Naive thymus-derived CD8-positive, alpha-beta T cell (primary cell): Measurements from ENCODE around the gene EPB41L2. TPM values are rescaled to one million over a fixed set of nuclear protein-coding genes. Genes with fewer than 3 reads are reported as not detected.

Source experiments
- ATAC-seq, 2 donors: fragments of 150-1000 bp; cut with Tn5 transposase in 1 of 2; sonication (Bioruptor Pico), chemical (Tn5 transposase) in 1 of 2; 1 replicate in 1 of 2; 2 replicates in 1 of 2; pipeline ENCODE4 v1.10.0; 2021; ENCODE audit warnings: mild to moderate bottlenecking in 2 of 2, moderate library complexity in 2 of 2
- POLR2A ChIA-PET: fragments of 350-600 bp; sonication (Branson Sonifier 250); formaldehyde crosslinking; loops from one replicate; lab custom pipeline; 2021; ENCODE audit warnings: antibody characterized with exemption; lab: Charles Lee
- DNase-seq, 10 donors: peaks; one replicate each; pipeline versions ENCODE4 v3.0.0 to v3.0.0-alpha.2; 2020 to 2022
- H3K27ac Mint-ChIP-seq, 10 donors: one replicate each; pipeline ENCODE4 v1.8.0; 2020 to 2022; ENCODE audit warnings: mild to moderate bottlenecking in 10 of 10, mixed read lengths in 10 of 10, moderate library complexity in 4 of 10, inconsistent platforms in 1 of 10
- H3K27me3 Mint-ChIP-seq, 5 donors: one replicate each; pipeline ENCODE4 v1.8.0; 2021 to 2022; ENCODE audit warnings: mixed read lengths in 5 of 5
- H3K36me3 Mint-ChIP-seq, 3 donors: one replicate each; pipeline ENCODE4 v1.8.0; 2020 to 2022; ENCODE audit warnings: mixed read lengths in 3 of 3, mild to moderate bottlenecking in 2 of 3, inconsistent platforms in 1 of 3
- H3K4me1 Mint-ChIP-seq, 4 donors: one replicate each; pipeline ENCODE4 v1.8.0; 2021 to 2022; ENCODE audit warnings: mixed read lengths in 4 of 4
- H3K4me3 Mint-ChIP-seq, 10 donors: one replicate each; pipeline ENCODE4 v1.8.0; 2020 to 2022; ENCODE audit warnings: mild to moderate bottlenecking in 10 of 10, mixed read lengths in 10 of 10, moderate library complexity in 6 of 10, inconsistent platforms in 1 of 10
- H3K9me3 Mint-ChIP-seq, 9 donors: one replicate each; pipeline ENCODE4 v1.8.0; 2020 to 2022; ENCODE audit warnings: mixed read lengths in 9 of 9, mild to moderate bottlenecking in 3 of 9, inconsistent platforms in 1 of 9, moderate library complexity in 1 of 9
- polyA plus RNA-seq, 3 donors: library from polyadenylated mRNA; unstranded; fragments of 300-500 nt; fragmentation: Illumina TruSeq; gene quantifications; one replicate each; pipeline ENCODE4 v1.2.3, GENCODE V29; 2021
- total RNA-seq, 8 experiments: library from RNA in 2 of 8; stranded (reverse) in 2 of 8; gene quantifications; one replicate each; pipeline ENCODE4 v1.2.3 and lab custom pipeline; 2021 to 2026

Gene EPB41L2
- total and polyA plus RNA-seq, 5 experiments from 2014 or later: 1.8 to 31.1 (median 3.3) TPM

DNA sequence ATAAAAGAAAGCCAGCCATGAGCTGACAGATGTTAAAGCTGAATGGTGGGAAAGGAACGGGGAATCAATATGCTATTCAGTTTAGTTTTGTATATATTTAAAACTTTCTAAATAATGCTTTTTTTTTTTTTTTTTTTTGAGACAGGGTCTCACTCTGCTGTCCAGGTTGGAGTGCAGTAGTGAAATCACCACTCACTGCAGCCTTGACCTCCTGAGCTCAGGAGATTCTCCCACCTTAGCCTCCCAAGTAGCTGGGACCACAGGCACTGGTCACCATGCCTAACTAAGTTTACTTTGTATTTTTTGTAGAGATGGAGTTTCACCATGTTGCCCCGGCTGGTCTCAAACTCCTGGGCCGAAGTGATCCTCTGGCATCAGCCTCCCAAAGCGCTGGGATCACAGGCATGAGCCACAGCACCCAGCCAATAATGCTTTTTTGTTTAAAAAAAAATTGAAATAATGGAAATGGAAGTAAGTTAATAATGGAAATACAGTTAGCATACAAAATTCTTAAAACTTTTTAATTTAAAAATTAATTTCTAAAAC, 19.1 kb downstream of the EPB41L2 start:
- Mint-ChIP-seq H3K4me1 (peaks cover 0 to 1% (median 0%) of the 10 kb centered on the region in 4 donors), H3K27me3 (no peaks in the 10 kb centered on the region), H3K4me3 (no peak overlapping the region), H3K36me3 (peaks cover 0 to 4% (median 0%) of the 10 kb centered on the region in 3 donors), H3K9me3 (peaks cover 0 to 6% (median 0%) of the 10 kb centered on the region in 9 donors), H3K27ac (no peak overlapping the region)
- ATAC-seq: no peak
- no peak for DNase-seq
- POLR2A ChIA-PET: no interaction called here

DNA sequence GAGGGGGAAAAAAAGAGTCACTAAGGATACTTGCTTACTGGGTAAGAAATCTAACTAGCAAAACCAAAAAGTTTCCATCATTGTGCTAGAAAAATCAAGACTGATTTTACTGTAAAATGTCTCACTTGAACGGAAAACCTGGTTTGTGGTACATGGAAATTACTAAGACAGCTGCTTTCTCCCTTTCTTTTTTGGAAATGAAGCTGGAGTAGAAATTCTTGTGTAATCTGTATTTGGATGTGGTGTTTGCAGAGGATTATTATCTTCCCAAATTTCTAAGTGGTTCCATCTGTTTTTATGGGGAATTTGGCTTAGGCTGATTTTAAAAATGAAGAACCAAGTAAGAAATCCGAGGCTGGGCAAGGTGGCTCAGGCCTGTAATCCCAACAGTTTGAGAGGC, 20.4 kb downstream of the EPB41L2 start:
- peaks cover 0 to 1% (median 0%) of the 10 kb centered on the region in 9 donors for H3K9me3 Mint-ChIP-seq

DNA sequence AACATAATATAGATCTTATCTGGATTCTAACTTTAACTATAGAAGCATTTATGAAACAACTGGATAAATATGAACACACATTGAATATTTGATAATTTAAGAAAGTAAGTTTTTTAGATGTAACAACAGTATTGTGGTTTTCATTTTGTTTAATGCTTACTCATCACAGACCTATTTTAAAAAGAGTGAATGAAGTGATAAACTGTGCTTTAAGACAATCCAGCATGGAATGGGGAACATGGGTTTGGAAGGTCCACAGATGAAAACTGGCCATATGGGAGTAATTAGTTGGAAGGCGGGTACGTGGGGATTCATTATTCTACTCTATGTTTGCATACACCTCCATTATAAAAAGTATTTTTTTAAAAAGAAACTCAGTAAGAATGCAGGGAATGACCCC, 21.2 kb downstream of the EPB41L2 start:
- H3K4me3 Mint-ChIP-seq: no peak overlapping the region
- ATAC-seq (no peak), DNase-seq (no peak)
- no peaks in the 10 kb centered on the region for H3K4me1 Mint-ChIP-seq
- H3K36me3 Mint-ChIP-seq: no peaks in the 10 kb centered on the region
- POLR2A ChIA-PET: no interaction called here
- no peak overlapping the region for H3K27ac Mint-ChIP-seq
- H3K27me3 Mint-ChIP-seq: no peaks in the 10 kb centered on the region
- no peaks in the 10 kb centered on the region for H3K9me3 Mint-ChIP-seq

More for the DNA sequence above, 20.4 kb downstream of the EPB41L2 start:
- DNase-seq (no peak), ATAC-seq (no peak)
- Mint-ChIP-seq H3K4me3 (no peak overlapping the region), H3K36me3 (no peaks in the 10 kb centered on the region), H3K27ac (no peak overlapping the region), H3K27me3 (no peaks in the 10 kb centered on the region), H3K4me1 (no peaks in the 10 kb centered on the region)
- POLR2A ChIA-PET: no interaction called here

DNA sequence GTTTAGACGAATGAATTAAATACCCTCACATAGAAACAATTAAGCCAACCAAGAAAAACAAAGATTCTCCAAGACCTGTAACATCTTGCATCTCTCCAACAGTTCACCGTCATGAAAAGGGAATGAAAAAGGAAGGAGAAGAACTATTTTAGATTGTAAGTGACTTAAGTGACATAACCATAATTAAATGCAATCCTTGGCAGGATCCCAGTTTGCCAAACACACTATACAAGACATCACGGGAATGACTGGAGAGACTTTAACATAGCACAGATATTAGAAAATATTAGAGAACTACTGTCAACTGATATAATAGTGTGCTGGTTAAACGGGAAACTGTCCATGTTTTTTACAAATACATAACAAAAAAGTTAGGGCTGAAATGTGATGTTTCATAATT, 22.2 kb downstream of the EPB41L2 start:
- no peak for ATAC-seq
- POLR2A ChIA-PET: no interaction called here

DNA sequence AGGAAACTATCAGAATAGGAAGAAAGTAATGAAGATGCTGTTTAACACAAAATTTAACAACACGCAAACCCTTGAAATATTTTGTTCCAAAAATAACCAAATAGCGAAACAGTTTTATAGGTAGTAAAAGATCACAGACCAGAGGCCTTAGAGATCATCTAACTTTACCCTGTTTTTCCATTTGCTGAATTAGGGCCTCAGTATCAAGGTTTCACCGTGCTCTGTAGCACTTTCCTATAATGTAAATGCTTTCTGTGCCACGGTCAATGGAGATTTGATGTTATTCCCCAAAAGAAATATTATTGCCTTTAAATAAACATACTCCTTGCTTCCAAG, 23.7 kb downstream of the EPB41L2 start:
- Mint-ChIP-seq H3K4me3 (no peak overlapping the region), H3K36me3 (no peaks in the 10 kb centered on the region), H3K4me1 (peaks cover 0 to 2% (median 0%) of the 10 kb centered on the region in 4 donors), H3K27me3 (no peaks in the 10 kb centered on the region), H3K27ac (no peak overlapping the region), H3K9me3 (no peaks in the 10 kb centered on the region)
- no peak for ATAC-seq
- no peak for DNase-seq
- POLR2A ChIA-PET: no interaction called here

More for the DNA sequence above, 22.2 kb downstream of the EPB41L2 start:
- Mint-ChIP-seq H3K4me3 (no peak overlapping the region), H3K27ac (no peak overlapping the region), H3K27me3 (no peaks in the 10 kb centered on the region), H3K36me3 (no peaks in the 10 kb centered on the region), H3K9me3 (no peaks in the 10 kb centered on the region), H3K4me1 (peaks cover 0 to 2% (median 0%) of the 10 kb centered on the region in 4 donors)
- no peak for DNase-seq

DNA sequence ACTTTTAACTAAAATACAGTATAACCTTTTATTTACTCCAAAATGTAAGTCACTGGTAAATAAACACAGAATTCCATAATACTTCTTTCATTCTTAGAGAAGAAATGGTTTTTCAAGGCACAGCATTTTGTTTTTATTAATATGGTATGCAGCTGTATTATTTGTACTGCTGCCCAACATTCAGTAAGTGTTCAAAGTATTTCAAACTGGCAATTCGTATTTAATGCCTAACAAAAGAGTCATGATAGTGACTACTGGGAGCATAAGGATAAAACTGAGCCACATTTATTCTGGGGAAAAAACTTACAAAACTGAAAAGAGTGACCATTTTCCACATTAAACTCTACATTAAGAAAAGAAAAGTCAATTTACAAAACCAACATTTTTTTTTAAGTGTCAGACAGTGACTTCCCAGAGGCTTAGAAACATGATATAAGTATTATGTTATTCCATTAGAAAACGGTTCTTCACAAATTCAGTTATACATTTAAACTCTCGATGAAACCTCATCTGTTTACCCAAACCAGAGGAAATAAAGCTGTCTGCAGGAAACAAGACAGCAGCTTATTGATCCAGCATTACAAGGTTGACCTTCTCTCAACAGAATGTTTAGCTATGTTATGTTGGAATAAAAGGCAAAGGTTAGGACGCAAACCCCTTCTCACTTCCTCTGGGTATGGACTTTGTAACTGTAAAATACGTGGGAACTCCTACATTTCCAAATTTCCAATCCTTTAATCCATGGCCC, 24.3 kb downstream of the EPB41L2 start:
- no peak for ATAC-seq
- Mint-ChIP-seq H3K27ac (no peak overlapping the region), H3K9me3 (no peaks in the 10 kb centered on the region), H3K4me3 (no peak overlapping the region), H3K27me3 (no peaks in the 10 kb centered on the region), H3K36me3 (no peaks in the 10 kb centered on the region), H3K4me1 (peaks cover 0 to 2% (median 0%) of the 10 kb centered on the region in 4 donors)
- POLR2A ChIA-PET: no interaction called here
- no peak for DNase-seq

DNA sequence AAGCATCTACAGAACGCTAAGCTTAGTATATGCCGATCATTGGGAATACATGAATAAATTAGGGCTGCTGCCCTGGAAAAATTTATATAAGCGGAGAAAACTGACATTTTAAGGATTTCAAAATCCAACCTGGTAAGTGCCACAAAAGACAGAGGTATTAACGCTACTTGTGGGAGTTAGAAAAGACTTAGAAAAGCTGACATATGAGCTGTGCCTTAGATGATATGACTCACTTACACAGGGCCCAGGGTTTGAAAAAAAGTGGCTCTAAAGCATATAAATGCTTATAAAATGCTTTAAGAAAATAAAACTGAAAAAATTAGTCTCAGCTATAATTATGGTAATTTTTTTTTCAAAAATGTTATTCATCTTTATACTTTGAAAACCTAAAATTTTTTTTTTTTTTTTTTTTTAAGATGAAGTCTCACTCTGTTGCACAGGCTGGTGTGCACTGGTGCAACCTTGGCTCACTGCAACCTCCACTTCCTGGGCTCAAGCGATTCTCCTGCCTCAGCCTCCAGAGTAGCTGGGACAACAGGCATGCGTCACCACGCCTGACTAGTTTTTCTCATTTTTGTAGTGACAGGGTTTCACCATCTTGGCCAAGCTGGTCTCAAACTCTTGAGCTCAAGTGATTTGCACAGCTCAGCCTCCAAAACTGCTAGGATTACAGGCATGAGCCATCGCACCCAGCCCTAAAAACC, 25.7 kb downstream of the EPB41L2 start:
- Mint-ChIP-seq H3K4me1 (peaks cover 0 to 6% (median 3%) of the 10 kb centered on the region in 4 donors), H3K27ac (no peak overlapping the region), H3K9me3 (no peaks in the 10 kb centered on the region), H3K4me3 (no peak overlapping the region), H3K27me3 (no peaks in the 10 kb centered on the region), H3K36me3 (no peaks in the 10 kb centered on the region)
- ATAC-seq (no peak), DNase-seq (no peak)
- POLR2A ChIA-PET: no interaction called here

DNA sequence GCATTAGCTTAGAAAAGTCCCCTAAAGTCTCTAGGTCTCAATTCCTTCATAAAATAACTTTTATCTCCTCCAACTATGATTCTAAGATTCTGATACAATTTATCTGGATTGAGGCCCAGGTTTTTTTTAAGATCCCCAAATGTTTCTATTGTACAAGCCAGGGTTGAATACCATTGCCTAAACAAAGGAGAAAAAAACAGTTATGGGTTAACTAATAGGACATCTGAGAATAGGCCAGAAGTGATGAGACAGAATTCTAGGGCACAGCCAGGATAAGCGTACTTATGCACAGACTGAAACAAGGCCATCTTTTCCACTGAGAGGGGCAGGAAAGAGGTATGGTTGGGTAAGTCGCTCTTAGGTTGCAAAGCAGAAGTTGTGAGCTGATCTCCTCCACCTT, 26.4 kb downstream of the EPB41L2 start:
- Mint-ChIP-seq H3K9me3 (no peaks in the 10 kb centered on the region), H3K27ac (no peak overlapping the region), H3K36me3 (no peaks in the 10 kb centered on the region), H3K27me3 (no peaks in the 10 kb centered on the region), H3K4me1 (peaks cover 0 to 6% (median 3%) of the 10 kb centered on the region in 4 donors), H3K4me3 (no peak overlapping the region)
- no peak for ATAC-seq
- DNase-seq: no peak
- POLR2A ChIA-PET: no interaction called here

DNA sequence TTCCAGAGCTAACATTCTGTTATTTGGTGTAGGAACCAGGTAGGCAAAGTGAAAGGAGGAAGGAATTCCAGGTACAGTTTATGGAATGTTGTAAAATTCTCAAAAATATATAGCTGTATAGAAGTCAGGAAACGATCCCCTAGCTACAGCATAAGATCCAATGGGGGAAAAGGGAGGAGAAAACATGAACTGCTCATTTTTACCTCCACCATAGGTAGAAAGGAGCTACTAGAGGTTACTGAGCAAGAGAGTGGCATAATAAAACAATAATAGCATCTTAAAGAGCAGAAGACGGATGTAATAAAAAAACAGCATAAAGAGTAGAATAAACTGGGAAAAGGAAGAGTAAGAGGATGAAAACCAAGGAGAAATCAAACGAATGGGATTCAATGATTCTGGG, 26.9 kb downstream of the EPB41L2 start:
- Mint-ChIP-seq H3K27ac (no peak overlapping the region), H3K36me3 (no peaks in the 10 kb centered on the region), H3K4me3 (no peak overlapping the region), H3K9me3 (no peaks in the 10 kb centered on the region), H3K4me1 (peaks cover 0 to 6% (median 3%) of the 10 kb centered on the region in 4 donors), H3K27me3 (no peaks in the 10 kb centered on the region)
- DNase-seq (no peak), ATAC-seq (no peak)
- POLR2A ChIA-PET: no interaction called here

DNA sequence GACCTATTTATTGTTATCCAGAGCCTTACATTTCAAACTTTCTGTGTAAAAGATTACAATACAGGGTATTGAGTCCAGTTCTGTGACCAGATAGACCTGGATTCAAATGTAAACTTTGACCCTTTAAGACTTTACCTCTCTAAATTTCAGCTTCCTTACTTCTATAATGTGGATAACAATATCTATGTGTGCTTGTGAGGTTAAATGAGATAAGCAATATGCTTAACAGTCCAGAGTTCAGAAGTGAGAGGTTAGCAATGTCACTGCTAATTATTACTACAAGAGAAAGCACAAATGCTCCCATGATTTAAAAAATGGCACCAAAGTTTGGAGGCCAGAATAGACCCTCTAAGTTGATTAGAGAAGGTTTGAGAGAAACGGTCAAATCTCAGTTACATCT, 27.5 kb downstream of the EPB41L2 start:
- Mint-ChIP-seq H3K36me3 (no peaks in the 10 kb centered on the region), H3K4me1 (peaks cover 0 to 6% (median 3%) of the 10 kb centered on the region in 4 donors), H3K27ac (no peak overlapping the region), H3K9me3 (no peaks in the 10 kb centered on the region), H3K4me3 (no peak overlapping the region), H3K27me3 (no peaks in the 10 kb centered on the region)
- ATAC-seq: no peak
- DNase-seq: no peak
- POLR2A ChIA-PET: no interaction called here

DNA sequence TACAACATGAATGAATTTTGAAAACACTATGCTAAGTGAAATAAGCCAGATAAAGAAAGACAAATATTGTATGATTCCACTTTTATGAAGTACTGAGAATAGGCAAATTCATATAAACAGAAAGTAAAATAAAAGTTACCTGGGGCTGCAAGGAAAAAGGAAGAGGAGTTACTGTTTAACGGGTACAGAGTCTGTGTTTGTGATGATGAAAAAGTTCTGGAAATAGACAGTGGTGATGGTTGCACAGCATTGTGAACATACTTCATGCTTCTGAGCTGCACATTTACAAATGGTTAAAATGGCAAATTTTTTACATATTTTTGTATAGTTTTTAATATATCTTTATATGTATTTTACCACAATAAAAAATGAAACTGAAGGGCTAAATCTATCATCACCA, 29.4 kb downstream of the EPB41L2 start:
- no peak for ATAC-seq
- DNase-seq: no peak
- POLR2A ChIA-PET: no interaction called here
- H3K9me3 Mint-ChIP-seq: no peaks in the 10 kb centered on the region
- H3K27me3 Mint-ChIP-seq: no peaks in the 10 kb centered on the region
- peak overlapping the region in 1 of 10 donors; percentile 1 for H3K4me3 Mint-ChIP-seq
- H3K27ac Mint-ChIP-seq: no peak overlapping the region
- H3K36me3 Mint-ChIP-seq: no peaks in the 10 kb centered on the region
- H3K4me1 Mint-ChIP-seq: peaks cover 0 to 6% (median 3%) of the 10 kb centered on the region in 4 donors

DNA sequence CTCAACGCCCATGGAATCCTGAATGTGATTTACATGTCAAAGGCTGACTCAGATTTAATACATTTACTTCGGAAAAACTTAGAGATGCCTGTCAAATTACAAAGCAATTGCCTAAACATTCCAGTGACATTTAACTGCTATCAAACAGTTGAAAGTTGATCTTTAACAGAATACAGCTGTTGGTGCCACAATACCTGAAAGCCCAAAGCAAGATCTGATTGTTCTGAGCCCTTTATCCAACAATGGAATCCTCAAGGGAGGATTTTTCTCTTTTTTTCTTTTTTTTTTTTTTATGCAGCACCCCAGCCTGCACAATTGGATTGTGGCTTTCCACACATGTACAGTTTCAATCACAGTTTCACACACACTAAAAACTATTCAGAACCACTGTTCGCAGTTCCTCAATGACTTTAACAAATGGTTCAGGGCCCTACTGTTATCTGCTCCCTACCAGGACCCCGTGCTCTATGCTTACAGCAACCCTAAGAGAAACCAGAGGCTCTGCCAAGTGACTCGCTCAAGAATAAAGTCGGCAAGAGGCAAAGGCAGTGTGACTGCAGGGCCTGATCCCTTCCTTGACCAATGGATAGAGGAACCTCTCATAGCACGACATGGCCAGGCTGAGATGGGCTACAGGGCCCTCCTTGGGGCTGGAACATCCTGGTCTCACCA, 33.3 kb downstream of the EPB41L2 start:
- Mint-ChIP-seq H3K36me3 (no peaks in the 10 kb centered on the region), H3K4me1 (peaks cover 0 to 6% (median 2%) of the 10 kb centered on the region in 4 donors), H3K9me3 (no peaks in the 10 kb centered on the region)

DNA sequence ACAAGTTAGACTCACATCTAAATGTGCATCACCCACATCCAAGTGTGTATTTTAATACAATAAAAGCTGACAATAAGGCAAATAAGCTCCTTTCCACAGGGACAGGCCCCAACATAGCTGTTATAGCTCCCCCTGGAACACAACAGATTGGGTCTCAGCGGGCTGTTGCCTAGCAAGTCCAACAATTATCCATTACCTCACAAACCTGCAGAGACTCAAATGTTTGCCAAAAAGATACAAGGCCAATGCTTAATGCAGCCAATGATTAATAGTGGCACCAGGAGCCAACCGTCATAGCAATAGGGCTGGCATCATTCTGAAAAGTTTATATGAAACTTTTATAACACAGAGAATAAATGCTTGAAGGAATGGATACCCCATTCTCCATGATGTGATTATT, 35.7 kb downstream of the EPB41L2 start:
- Mint-ChIP-seq H3K9me3 (no peaks in the 10 kb centered on the region), H3K4me3 (no peak overlapping the region), H3K4me1 (no peaks in the 10 kb centered on the region), H3K36me3 (no peaks in the 10 kb centered on the region), H3K27ac (no peak overlapping the region), H3K27me3 (no peaks in the 10 kb centered on the region)
- ATAC-seq (no peak), DNase-seq (no peak)
- POLR2A ChIA-PET: no interaction called here

More for the DNA sequence above, 33.3 kb downstream of the EPB41L2 start:
- ATAC-seq: no peak
- no peak for DNase-seq
- Mint-ChIP-seq H3K27ac (no peak overlapping the region), H3K4me3 (no peak overlapping the region), H3K27me3 (no peaks in the 10 kb centered on the region)
- POLR2A ChIA-PET: no interaction called here
